Skin epidermis (tissue), 12 donors: ENCODE data around the gene NPC1.
A peak's percentile ranks its signal among the peaks of the same experiment; 100 is the strongest.
"Not testable (repeated sequence)": the region's sequence is repeated elsewhere in the genome, so short reads cannot be mapped to it uniquely, and the experiment has no call there.

Experiments
- H3K27ac ChIP-seq, 21 experiments: fragments of 200-600 bp; sonication (generic) in 11 of 21; one replicate each; pipeline ENCODE4 v1.5.0; 2020; ENCODE audit warnings: mild to moderate bottlenecking in 3 of 21, inconsistent platforms in 2 of 21, moderate library complexity in 2 of 21
- H3K4me3 ChIP-seq, 7 experiments: fragments of 200-600 bp; sonication (generic) in 2 of 7; one replicate each; pipeline ENCODE4 v1.5.0; 2020; ENCODE audit warnings: inconsistent platforms in 2 of 7, mild to moderate bottlenecking in 2 of 7, moderate library complexity in 1 of 7

Gene NPC1

GRCh38 chr18:23532848-23533247 lies 53.5 kb downstream of the NPC1 start:
- H3K27ac ChIP-seq: peak overlapping the region in 1 of 21 experiments; percentile 32

GRCh38 chr18:23531912-23532311 lies 54.4 kb downstream of the NPC1 start:
- no peak overlapping the region for H3K27ac ChIP-seq
- no peak overlapping the region for H3K4me3 ChIP-seq

More at GRCh38 chr18:23532848-23533247, 53.5 kb downstream of the NPC1 start:
- H3K4me3 ChIP-seq: no peak overlapping the region

GRCh38 chr18:23530195-23530594 lies 56.1 kb downstream of the NPC1 start:
- H3K4me3 ChIP-seq: no peak overlapping the region
- H3K27ac ChIP-seq: no peak overlapping the region

- Histone ChIP-seq H3K4me3 (no peak overlapping the region), H3K27ac (peak overlapping the region in 4 of 21 experiments; percentile 3 to 57 (median 22))
Observed at GRCh38 chr18:23529604-23530003, 56.7 kb downstream of the NPC1 start.

GRCh38 chr18:23528580-23529472 lies 57.5 kb downstream of the NPC1 start:
- Histone ChIP-seq H3K27ac (peak overlapping the region in 9 of 21 experiments; percentile 3 to 63 (median 29)), H3K4me3 (no peak overlapping the region)

GRCh38 chr18:23526501-23527063 lies 59.7 kb downstream of the NPC1 start:
- Histone ChIP-seq H3K27ac (no peak overlapping the region), H3K4me3 (no peak overlapping the region)

GRCh38 chr18:23524213-23524707 lies 62.0 kb downstream of the NPC1 start:
- H3K27ac ChIP-seq: peak overlapping the region in 1 of 21 experiments; percentile 16

GRCh38 chr18:23523429-23524212 lies 62.7 kb downstream of the NPC1 start:
- Histone ChIP-seq H3K27ac (peak overlapping the region in 3 of 21 experiments; percentile 5 to 25 (median 16)), H3K4me3 (no peak overlapping the region)

More at GRCh38 chr18:23524213-23524707, 62.0 kb downstream of the NPC1 start:
- no peak overlapping the region for H3K4me3 ChIP-seq

- H3K27ac ChIP-seq: peak overlapping the region in 6 of 21 experiments; percentile 3 to 57 (median 36)
- no peak overlapping the region for H3K4me3 ChIP-seq
Observed at GRCh38 chr18:23521907-23522306, 64.4 kb downstream of the NPC1 start.

- Histone ChIP-seq H3K4me3 (no peak overlapping the region), H3K27ac (peak overlapping the region in 4 of 21 experiments; percentile 20 to 57 (median 53))
Observed at GRCh38 chr18:23521271-23521670, 65.0 kb downstream of the NPC1 start.

- no peak overlapping the region for H3K27ac ChIP-seq
- H3K4me3 ChIP-seq: no peak overlapping the region
Observed at GRCh38 chr18:23519734-23520133, 66.6 kb downstream of the NPC1 start.

- Histone ChIP-seq H3K27ac (no peak overlapping the region), H3K4me3 (no peak overlapping the region)
Observed at GRCh38 chr18:23515911-23516546, 70.3 kb downstream of the NPC1 start.

- no peak overlapping the region for H3K4me3 ChIP-seq
- peak overlapping the region in 1 of 21 experiments; percentile 55 for H3K27ac ChIP-seq
Observed at GRCh38 chr18:23512641-23513040, 73.7 kb downstream of the NPC1 start.

GRCh38 chr18:23512216-23512615 lies 74.1 kb downstream of the NPC1 start:
- not testable (repeated sequence) for H3K4me3 ChIP-seq
- peak overlapping the region in 1 of 21 experiments; percentile 55 for H3K27ac ChIP-seq

- H3K27ac ChIP-seq, H3K4me3 ChIP-seq: not testable (repeated sequence)
Observed at GRCh38 chr18:23510923-23511322, 75.4 kb downstream of the NPC1 start.

- Histone ChIP-seq H3K4me3 (no peak overlapping the region), H3K27ac (no peak overlapping the region)
Observed at GRCh38 chr18:23506393-23506792, 79.9 kb downstream of the NPC1 start.

GRCh38 chr18:23504720-23505119 lies 81.6 kb downstream of the NPC1 start:
- Histone ChIP-seq H3K4me3 (peak overlapping the region in 4 of 7 experiments; percentile 69 to 98 (median 86)), H3K27ac (peak overlapping the region in 7 of 21 experiments; percentile 79 to 96 (median 92))

GRCh38 chr18:23503963-23504344 lies 82.4 kb downstream of the NPC1 start:
- peak overlapping the region in 19 of 21 experiments; percentile 65 to 97 (median 89) for H3K27ac ChIP-seq

More at GRCh38 chr18:23503963-23504344, 82.4 kb downstream of the NPC1 start:
- H3K4me3 ChIP-seq: peak overlapping the region; percentile 68 to 98 (median 94)
